GM12892 (cell line): ENCODE data around the gene OR51B4.

Experiments
- POLR2A ChIP-seq: IDR thresholded peaks from 2 replicates; pipeline ENCODE4 v1.6.1; 2011; ENCODE audit warnings: low read depth, low read length, control low read depth
- POLR2AphosphoS5 ChIP-seq: IDR thresholded peaks from 2 replicates; pipeline ENCODE4 v1.6.1; 2011; ENCODE audit warnings: low read depth, low read length, control low read depth
- TAF1 ChIP-seq: IDR thresholded peaks from 2 replicates; pipeline ENCODE4 v1.6.1; 2011; ENCODE audit warnings: low read depth, mild to moderate bottlenecking, control low read depth, low read length, borderline replicate concordance

DNA sequence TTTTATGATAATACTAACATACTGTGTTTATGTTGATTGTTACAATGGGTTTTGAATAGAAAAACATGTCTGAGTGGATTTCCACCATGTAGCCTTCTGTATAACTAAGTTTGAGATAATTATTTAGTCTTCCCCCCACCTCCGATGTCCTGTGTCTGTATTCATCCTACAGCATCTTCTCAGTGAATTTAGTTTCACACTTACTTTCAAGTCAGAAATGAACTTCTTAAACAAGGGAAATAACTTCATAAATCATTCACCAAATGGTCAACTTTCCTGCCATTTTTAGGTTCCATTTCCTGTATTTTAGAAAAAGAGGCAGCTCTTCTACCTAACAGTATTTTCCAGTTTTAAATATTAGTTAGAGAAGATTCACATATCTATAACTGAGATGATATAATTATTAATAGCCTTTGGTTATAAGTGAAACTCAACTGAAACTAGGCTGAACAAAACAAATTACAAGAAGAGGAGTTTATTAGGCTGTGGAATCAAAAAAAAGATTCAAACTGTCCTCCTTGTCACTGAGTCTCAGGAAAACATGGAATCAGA is 38.1 kb upstream of the OR51B4 start:
- TF ChIP-seq TAF1, result no peak
- no peak for TF ChIP-seq POLR2AphosphoS5
- no peak for TF ChIP-seq POLR2A
